ENCODE measurements around the gene HOXB13. TPM values are rescaled to one million over a fixed set of nuclear protein-coding genes. Genes with fewer than 3 reads are reported as not detected.

Gene HOXB13
- total RNA-seq, 6 donors from 2014 or later, result not detected

DNA sequence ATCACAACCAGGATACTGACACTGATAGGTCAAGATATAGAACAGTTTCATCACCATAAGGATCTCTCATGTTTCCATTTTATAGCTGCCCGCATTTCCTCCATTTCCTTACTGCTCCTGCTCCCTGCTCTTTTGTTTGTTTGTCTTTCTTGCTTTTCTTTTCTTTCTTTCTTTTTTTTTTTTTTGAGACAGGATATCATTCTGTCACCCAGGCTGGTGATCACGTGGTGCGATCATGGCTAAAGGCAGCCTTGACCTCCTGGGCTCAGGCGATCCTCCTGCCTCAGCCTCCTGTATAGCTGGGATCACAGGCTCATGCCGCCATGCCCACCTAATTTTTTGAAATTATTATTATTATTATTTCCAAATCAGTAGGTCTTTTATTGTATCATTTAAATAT, 37.9 kb downstream of the HOXB13 start:
- DNase-seq (no peak), ATAC-seq (ENCODE audit: low FRiP score in 2 of 2) (no peak)
- peaks cover 0 to 6% (median 2%) of the 10 kb centered on the region in 4 donors for H3K9me3 ChIP-seq
- H3K4me1 ChIP-seq, result no peaks in the 10 kb centered on the region
- H3K27me3 ChIP-seq, result no peaks in the 10 kb centered on the region
- WGBS, 2 donors, result 78 to 84% methylated on average over 5 of the region's 5 CpGs
- no peaks in the 10 kb centered on the region for H3K36me3 ChIP-seq
- TF ChIP-seq EP300 (IDR thresholded peaks at IDR 0.05), result no peak
- TF ChIP-seq, protein P1, sequence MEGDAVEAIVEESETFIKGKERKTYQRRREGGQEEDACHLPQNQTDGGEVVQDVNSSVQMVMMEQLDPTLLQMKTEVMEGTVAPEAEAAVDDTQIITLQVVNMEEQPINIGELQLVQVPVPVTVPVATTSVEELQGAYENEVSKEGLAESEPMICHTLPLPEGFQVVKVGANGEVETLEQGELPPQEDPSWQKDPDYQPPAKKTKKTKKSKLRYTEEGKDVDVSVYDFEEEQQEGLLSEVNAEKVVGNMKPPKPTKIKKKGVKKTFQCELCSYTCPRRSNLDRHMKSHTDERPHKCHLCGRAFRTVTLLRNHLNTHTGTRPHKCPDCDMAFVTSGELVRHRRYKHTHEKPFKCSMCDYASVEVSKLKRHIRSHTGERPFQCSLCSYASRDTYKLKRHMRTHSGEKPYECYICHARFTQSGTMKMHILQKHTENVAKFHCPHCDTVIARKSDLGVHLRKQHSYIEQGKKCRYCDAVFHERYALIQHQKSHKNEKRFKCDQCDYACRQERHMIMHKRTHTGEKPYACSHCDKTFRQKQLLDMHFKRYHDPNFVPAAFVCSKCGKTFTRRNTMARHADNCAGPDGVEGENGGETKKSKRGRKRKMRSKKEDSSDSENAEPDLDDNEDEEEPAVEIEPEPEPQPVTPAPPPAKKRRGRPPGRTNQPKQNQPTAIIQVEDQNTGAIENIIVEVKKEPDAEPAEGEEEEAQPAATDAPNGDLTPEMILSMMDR (IDR thresholded peaks at IDR 0.05), result no peak
- no peak for TF ChIP-seq POLR2A (IDR thresholded peaks at IDR 0.05)
- TF ChIP-seq POLR2AphosphoS5 (IDR thresholded peaks at IDR 0.05), result no peak
- no peak overlapping the region for H3K4me3 ChIP-seq
- no peak overlapping the region for H3K27ac ChIP-seq

DNA sequence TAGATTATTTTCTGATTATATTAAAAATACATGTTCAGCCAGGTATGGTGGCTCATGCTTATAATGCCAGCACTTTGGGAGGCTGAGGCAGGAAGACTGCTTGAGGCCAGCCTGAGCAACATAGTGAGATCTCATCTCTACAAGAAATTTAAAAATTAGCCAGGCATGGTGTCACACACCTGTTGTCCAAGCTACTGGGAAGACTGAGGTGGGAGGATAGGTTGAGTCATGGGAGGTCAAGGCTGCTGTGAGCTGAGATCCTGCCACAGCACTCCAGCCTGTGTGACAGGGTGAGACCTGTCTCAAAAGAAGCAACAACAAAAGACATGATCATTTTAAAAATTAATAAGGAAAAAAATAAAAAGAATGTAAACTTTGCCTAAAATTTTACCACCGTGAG, 46.9 kb downstream of the HOXB13 start:
- peaks cover 0 to 9% (median 0%) of the 10 kb centered on the region in 4 donors for H3K27me3 ChIP-seq
- TF ChIP-seq EP300 (IDR thresholded peaks at IDR 0.05), result no peak
- no peak for TF ChIP-seq POLR2A (IDR thresholded peaks at IDR 0.05)
- TF ChIP-seq POLR2AphosphoS5 (IDR thresholded peaks at IDR 0.05), result no peak
- TF ChIP-seq, protein P1 (IDR thresholded peaks at IDR 0.05), result no peak
- ATAC-seq (ENCODE audit: low FRiP score in 2 of 2), result no peak
- WGBS, 2 donors, result 90 to 96% methylated on average over 1 of the region's 1 CpG
- no peak for DNase-seq
- H3K36me3 ChIP-seq, result no peaks in the 10 kb centered on the region
- no peak overlapping the region for H3K4me3 ChIP-seq
- peaks cover 4 to 7% (median 5%) of the 10 kb centered on the region in 4 donors for H3K4me1 ChIP-seq
- H3K9me3 ChIP-seq, result no peaks in the 10 kb centered on the region
- H3K27ac ChIP-seq, result no peak overlapping the region

DNA sequence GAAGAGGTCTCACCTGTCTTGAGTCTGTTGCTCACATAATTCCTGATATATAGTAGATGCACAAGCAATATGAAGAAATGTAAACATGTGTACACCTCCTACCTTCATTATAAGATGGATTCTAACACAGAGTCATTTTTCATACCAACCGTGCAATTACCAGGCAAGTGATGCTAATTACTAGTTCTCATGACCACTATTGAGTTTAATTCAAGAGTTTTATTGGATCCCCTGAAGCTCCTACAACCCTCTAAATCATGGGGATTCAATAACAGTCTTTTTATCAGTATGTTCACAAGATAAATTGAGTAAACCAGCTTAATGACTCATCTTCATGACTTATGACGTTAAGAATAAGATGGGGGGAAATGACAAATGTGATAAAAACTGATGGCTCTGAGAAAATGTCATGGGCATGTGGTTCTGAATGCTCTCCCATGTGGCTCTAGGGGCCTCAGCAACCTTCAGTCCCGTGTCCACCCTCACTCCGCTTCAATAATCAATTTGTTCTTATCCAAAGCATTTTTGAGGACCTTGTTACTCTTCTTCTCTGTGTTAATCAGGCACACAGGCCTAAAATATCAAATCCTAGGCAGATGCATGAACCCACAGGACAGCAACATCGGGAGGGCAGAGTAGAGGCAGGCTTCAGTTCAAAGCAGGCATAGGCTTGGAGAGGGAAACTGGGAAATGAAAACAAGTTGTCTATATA, 49.0 kb downstream of the HOXB13 start:
- Histone ChIP-seq H3K4me1 (peaks cover 4 to 7% (median 5%) of the 10 kb centered on the region in 4 donors), H3K27me3 (peaks cover 0 to 9% (median 0%) of the 10 kb centered on the region in 4 donors), H3K27ac (no peak overlapping the region), H3K4me3 (no peak overlapping the region), H3K9me3 (no peaks in the 10 kb centered on the region), H3K36me3 (no peaks in the 10 kb centered on the region)
- DNase-seq, result no peak
- ATAC-seq (ENCODE audit: low FRiP score in 2 of 2), result no peak
- 82 to 89% methylated on average over 5 of the region's 5 CpGs for WGBS, 2 donors
- TF ChIP-seq, protein P1 (IDR thresholded peaks at IDR 0.05), result no peak
- no peak for TF ChIP-seq POLR2A (IDR thresholded peaks at IDR 0.05)
- no peak for TF ChIP-seq EP300 (IDR thresholded peaks at IDR 0.05)
- no peak for TF ChIP-seq POLR2AphosphoS5 (IDR thresholded peaks at IDR 0.05)

DNA sequence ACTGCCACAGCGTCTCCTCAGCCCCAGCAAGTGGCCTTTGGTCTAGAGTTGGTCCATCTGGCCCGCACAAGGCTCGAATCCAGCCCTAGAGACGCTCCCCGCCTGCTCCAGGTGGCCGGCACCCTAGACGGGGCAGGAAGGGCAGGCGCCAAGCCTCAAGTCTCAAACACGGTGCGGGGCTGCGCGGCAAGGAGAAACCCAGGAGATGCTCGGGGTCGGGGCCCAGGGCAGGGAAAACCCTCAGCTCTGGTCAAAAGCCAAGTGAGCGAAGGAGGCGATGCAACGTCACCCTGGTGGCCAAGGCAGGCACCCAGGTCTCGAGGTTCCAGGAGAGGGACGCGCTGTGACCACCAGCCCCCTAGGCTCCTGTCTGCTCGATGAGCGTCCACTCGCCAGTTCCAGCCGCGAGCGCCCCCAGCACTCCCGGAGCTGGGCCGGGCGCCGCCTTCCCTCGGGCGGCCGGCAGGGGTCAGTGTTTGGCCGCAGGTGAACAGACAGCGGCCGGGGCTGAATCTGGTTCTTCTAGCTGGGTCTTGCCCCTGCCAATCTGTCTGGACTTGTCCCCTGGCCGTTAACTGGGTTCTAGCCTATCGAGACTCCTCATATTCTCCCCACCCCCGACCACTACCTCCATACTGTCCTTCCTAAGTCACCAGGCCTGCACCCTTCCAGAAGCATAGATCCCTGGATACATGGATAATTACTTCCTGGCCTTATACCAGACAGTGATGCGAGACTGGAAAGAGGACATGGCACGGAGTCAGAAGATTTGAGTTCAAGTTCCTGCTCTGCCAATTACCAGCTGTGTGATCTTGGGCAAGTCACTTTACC, 50.2 kb downstream of the HOXB13 start:
- no peak for TF ChIP-seq EP300 (IDR thresholded peaks at IDR 0.05)
- TF ChIP-seq, protein P1 (IDR thresholded peaks at IDR 0.05), result peak; percentile 78 to 95 (median 87)
- Histone ChIP-seq H3K9me3 (no peaks in the 10 kb centered on the region), H3K4me3 (no peak overlapping the region), H3K27me3 (peaks cover 0 to 9% (median 0%) of the 10 kb centered on the region in 4 donors), H3K27ac (no peak overlapping the region), H3K36me3 (no peaks in the 10 kb centered on the region), H3K4me1 (peaks cover 4 to 7% (median 5%) of the 10 kb centered on the region in 4 donors)
- DNase-seq (peak; percentile 55 to 94), ATAC-seq (ENCODE audit: low FRiP score in 2 of 2) (peak; percentile 82 to 88)
- 15 to 20% methylated on average over 6 to 28 of the region's 41 CpGs for WGBS, 2 donors

All from upper lobe of left lung (tissue), 6 donors.